H1 (cell line): ENCODE measurements around the gene ZBTB37. TPM values are rescaled to one million over a fixed set of nuclear protein-coding genes. Genes with fewer than 3 reads are reported as not detected.

Source experiments
- CTCF ChIA-PET: fragments of 300-600 bp; sonication (Branson Sonifier 250); formaldehyde crosslinking; loops from one replicate; lab custom pipeline; 2021; ENCODE audit not compliant: partially characterized antibody; lab: Charles Lee
- POLR2A ChIA-PET: fragments of 300-600 bp; sonication (Branson Sonifier 250); formaldehyde crosslinking; loops from one replicate; lab custom pipeline; 2021; ENCODE audit warnings: inconsistent platforms; ENCODE audit not compliant: partially characterized antibody; lab: Charles Lee
- DNase-seq, 2 experiments: peaks; one replicate each; pipeline versions ENCODE4 v3.0.0 to v3.0.0-alpha.2; 2010 to 2022; ENCODE audit warnings: low spot score in 2 of 2, low read depth in 1 of 2, mixed read lengths in 1 of 2
- FAIRE-seq: peaks from 2 replicates; lab custom pipeline; 2011; peaks lifted over from hg19 to GRCh38; lab: Jason Lieb, UNC
- H2AFZ ChIP-seq: 2 replicates; pipeline ENCODE4 v1.8.1; 2012; ENCODE audit warnings: low read length, inconsistent platforms
- H2AK5ac ChIP-seq: 2 replicates; pipeline ENCODE4 v1.6.1; 2013; ENCODE audit warnings: low read depth, low read length
- H2BK120ac ChIP-seq: replicated peaks from 2 replicates; pipeline ENCODE3; 2013; ENCODE audit warnings: low read depth, low read length, inconsistent platforms
- H2BK12ac ChIP-seq: 2 replicates; pipeline ENCODE4 v1.6.1; 2013; ENCODE audit warnings: low read depth, low read length
- H2BK15ac ChIP-seq: 2 replicates; pipeline ENCODE4 v1.6.1; 2013; ENCODE audit warnings: low read length
- H2BK20ac ChIP-seq: 2 replicates; pipeline ENCODE4 v1.6.1; 2013; ENCODE audit warnings: low read length
- H2BK5ac ChIP-seq: 2 replicates; pipeline ENCODE4 v1.6.1; 2013; ENCODE audit warnings: low read depth, low read length
- H3K14ac ChIP-seq: 2 replicates; pipeline ENCODE4 v1.6.1; 2013; ENCODE audit warnings: inconsistent platforms; ENCODE audit not compliant: insufficient read length
- H3K18ac ChIP-seq: 2 replicates; pipeline ENCODE4 v1.6.1; 2013; ENCODE audit warnings: low read length; ENCODE audit errors: extremely low read depth
- H3K23ac ChIP-seq: 2 replicates; pipeline ENCODE4 v1.6.1; 2013; ENCODE audit warnings: inconsistent platforms; ENCODE audit not compliant: insufficient read length
- H3K23me2 ChIP-seq: 2 replicates; pipeline ENCODE4 v1.6.1; 2013; ENCODE audit warnings: low read depth, low read length
- H3K27ac ChIP-seq: 2 replicates; pipeline ENCODE4 v1.6.1; 2011; ENCODE audit warnings: low read depth, low read length, inconsistent platforms
- H3K27me3 ChIP-seq, 4 experiments: replicated peaks in 1 of 4; 1 replicate in 1 of 4; 2 replicates in 3 of 4; pipeline versions ENCODE4 v1.6.1 to v1.8.1; 2011 to 2013; ENCODE audit warnings: low read length in 3 of 4, mild to moderate bottlenecking in 3 of 4, inconsistent platforms in 2 of 4, mixed read lengths in 2 of 4, moderate library complexity in 1 of 4; ENCODE audit not compliant: control insufficient read depth in 3 of 4, insufficient read depth in 3 of 4; ENCODE audit errors: extremely low read depth in 1 of 4
- H3K36me3 ChIP-seq, 4 experiments: 2 replicates each; pipeline versions ENCODE4 v1.6.1 to v1.8.1; 2011 to 2013; ENCODE audit warnings: mild to moderate bottlenecking in 4 of 4, low read length in 3 of 4, moderate library complexity in 2 of 4, control low read depth in 1 of 4, inconsistent platforms in 1 of 4; ENCODE audit not compliant: insufficient read depth in 4 of 4, control insufficient read depth in 2 of 4
- H3K4ac ChIP-seq: replicated peaks from 2 replicates; pipeline ENCODE3; 2013; ENCODE audit warnings: low read length, low read depth, mixed read lengths, inconsistent platforms; ENCODE audit not compliant: insufficient read length
- H3K4me1 ChIP-seq, 4 experiments: replicated peaks in 1 of 4; 1 replicate in 1 of 4; 2 replicates in 3 of 4; pipeline versions ENCODE4 v1.6.1 to v1.8.1; 2011 to 2013; ENCODE audit warnings: low read length in 3 of 4, inconsistent platforms in 2 of 4, mixed read lengths in 1 of 4; ENCODE audit not compliant: insufficient read depth in 4 of 4, control insufficient read depth in 3 of 4
- H3K4me2 ChIP-seq, 2 experiments: 2 replicates each; pipeline versions ENCODE4 v1.6.1 to v1.8.1; 2011 to 2013; ENCODE audit warnings: low read depth in 2 of 2, low read length in 2 of 2, control low read depth in 1 of 2, inconsistent platforms in 1 of 2, mild to moderate bottlenecking in 1 of 2; ENCODE audit not compliant: insufficient read depth in 1 of 2
- H3K4me3 ChIP-seq, 4 experiments: fragments of 200-600, 300-600 bp in 1 of 4; sonication (generic), shearing (Covaris generic), sonication (Bioruptor Twin) in 1 of 4; 2 replicates each; pipeline versions ENCODE4 v1.5.1 to v1.8.1; 2011 to 2016; ENCODE audit warnings: low read length in 4 of 4, low read depth in 3 of 4, control low read depth in 2 of 4, inconsistent platforms in 2 of 4, mild to moderate bottlenecking in 2 of 4, mixed read lengths in 1 of 4, moderate library complexity in 1 of 4; ENCODE audit not compliant: insufficient read depth in 2 of 4; ENCODE audit errors: extremely low read depth in 1 of 4
- H3K56ac ChIP-seq: replicated peaks from 2 replicates; pipeline ENCODE3; 2013; ENCODE audit warnings: low read depth, mild to moderate bottlenecking, mixed read lengths, low read length, inconsistent platforms; ENCODE audit not compliant: insufficient read length
- H3K79me1 ChIP-seq: 2 replicates; pipeline ENCODE4 v1.6.1; 2013; ENCODE audit warnings: low read depth, low read length, control low read depth
- H3K79me2 ChIP-seq, 2 experiments: 2 replicates each; pipeline versions ENCODE4 v1.6.1 to v1.8.1; 2012 to 2013; ENCODE audit warnings: low read length in 2 of 2, mild to moderate bottlenecking in 2 of 2, inconsistent platforms in 1 of 2; ENCODE audit not compliant: insufficient read depth in 2 of 2, control insufficient read depth in 1 of 2
- H3K9ac ChIP-seq, 4 experiments: replicated peaks in 1 of 4; 1 replicate in 1 of 4; 2 replicates in 3 of 4; pipeline versions ENCODE4 v1.6.1 to v1.8.1; 2011 to 2013; ENCODE audit warnings: low read depth in 3 of 4, low read length in 3 of 4, control low read depth in 2 of 4, mild to moderate bottlenecking in 2 of 4, moderate library complexity in 2 of 4, inconsistent platforms in 1 of 4; ENCODE audit errors: extremely low read depth in 1 of 4
- H3K9me3 ChIP-seq, 2 experiments: 2 replicates each; pipeline versions ENCODE4 v1.6.1 to v1.8.1; 2012 to 2013; ENCODE audit warnings: mild to moderate bottlenecking in 2 of 2, moderate library complexity in 2 of 2, control low read depth in 1 of 2, inconsistent platforms in 1 of 2, low read depth in 1 of 2, low read length in 1 of 2, mixed read lengths in 1 of 2; ENCODE audit not compliant: insufficient read depth in 2 of 2
- H4K20me1 ChIP-seq, 2 experiments: replicated peaks in 1 of 2; 2 replicates each; pipeline versions ENCODE3 to v1.8.1; 2011 to 2013; ENCODE audit warnings: inconsistent platforms in 2 of 2, low read length in 2 of 2, mild to moderate bottlenecking in 1 of 2; ENCODE audit not compliant: insufficient read depth in 2 of 2, control insufficient read depth in 1 of 2
- H4K5ac ChIP-seq: 2 replicates; pipeline ENCODE4 v1.6.1; 2013; ENCODE audit warnings: low read length, low read depth, mixed read lengths, inconsistent platforms; ENCODE audit not compliant: insufficient read length
- H4K8ac ChIP-seq: 2 replicates; pipeline ENCODE4 v1.8.0; 2013; ENCODE audit warnings: mild to moderate bottlenecking, moderate library complexity, low read length, inconsistent platforms; ENCODE audit not compliant: insufficient read depth; ENCODE audit errors: extremely low read depth
- H4K91ac ChIP-seq: replicated peaks from 2 replicates; pipeline ENCODE3; 2013; ENCODE audit warnings: low read length, mixed read lengths, inconsistent platforms; ENCODE audit not compliant: insufficient read length
- POLR2A ChIP-seq, 2 experiments: IDR thresholded peaks; 1 replicate in 1 of 2; 2 replicates in 1 of 2; pipeline ENCODE4 v1.6.1; 2011; ENCODE audit warnings: low read depth in 2 of 2, low read length in 2 of 2, mild to moderate bottlenecking in 2 of 2; ENCODE audit errors: control extremely low read depth in 1 of 2
- POLR2AphosphoS5 ChIP-seq: IDR thresholded peaks from 2 replicates; pipeline ENCODE4 v1.6.1; 2011; ENCODE audit warnings: low read depth, low read length
- TAF1 ChIP-seq: IDR thresholded peaks from 2 replicates; pipeline ENCODE4 v1.6.1; 2011; ENCODE audit warnings: mild to moderate bottlenecking, low read depth, low read length
- WGBS, 2 experiments: shearing (Covaris generic) in 1 of 2; methylation state at CpG; one replicate each; pipeline versions ENCODE4 v1.1.6 to v1.1.7; 2013 to 2015; ENCODE audit warnings: low lambda C conversion rate in 2 of 2, mixed read lengths in 2 of 2, inconsistent platforms in 1 of 2, low coverage in 1 of 2, missing lambda C conversion rate in 1 of 2; ENCODE audit not compliant: insufficient replicate concordance in 2 of 2, insufficient coverage in 1 of 2, insufficient read length in 1 of 2; ENCODE audit errors: extremely low coverage in 1 of 2, missing lambda C conversion rate in 1 of 2; 5-methylcytosine and 5-hydroxymethylcytosine counted together
- polyA plus RNA-seq, 7 experiments: library from polyadenylated mRNA; depleted of rRNA in 3 of 7; stranded (reverse) in 5 of 7; unstranded in 2 of 7; fragments of >200 nt in 5 of 7; fragments of 200-250 nt in 2 of 7; gene quantifications; 1 replicate in 5 of 7; 2 replicates in 1 of 7; 4 replicates in 1 of 7; pipeline versions ENCODE4 v1.2.1 to v1.2.3, GENCODE V29; 2011 to 2013; ENCODE audit warnings: missing spikeins in 2 of 7, mixed read lengths in 2 of 7
- total RNA-seq: library from RNA; stranded (reverse); fragmentation: NEBNext Ultra II Directional; extraction: Animal tissue kit (Norgen Biotek cat#: 25700); gene quantifications from 2 replicates; pipeline ENCODE4 v1.2.1, GENCODE V29; 2021

Gene ZBTB37
- total and polyA plus RNA-seq, 2 of the 8 experiments (the other 6 are each of a cell fraction or from before 2014, with no cell fraction given) = 1.7 to 12.5 TPM

DNA sequence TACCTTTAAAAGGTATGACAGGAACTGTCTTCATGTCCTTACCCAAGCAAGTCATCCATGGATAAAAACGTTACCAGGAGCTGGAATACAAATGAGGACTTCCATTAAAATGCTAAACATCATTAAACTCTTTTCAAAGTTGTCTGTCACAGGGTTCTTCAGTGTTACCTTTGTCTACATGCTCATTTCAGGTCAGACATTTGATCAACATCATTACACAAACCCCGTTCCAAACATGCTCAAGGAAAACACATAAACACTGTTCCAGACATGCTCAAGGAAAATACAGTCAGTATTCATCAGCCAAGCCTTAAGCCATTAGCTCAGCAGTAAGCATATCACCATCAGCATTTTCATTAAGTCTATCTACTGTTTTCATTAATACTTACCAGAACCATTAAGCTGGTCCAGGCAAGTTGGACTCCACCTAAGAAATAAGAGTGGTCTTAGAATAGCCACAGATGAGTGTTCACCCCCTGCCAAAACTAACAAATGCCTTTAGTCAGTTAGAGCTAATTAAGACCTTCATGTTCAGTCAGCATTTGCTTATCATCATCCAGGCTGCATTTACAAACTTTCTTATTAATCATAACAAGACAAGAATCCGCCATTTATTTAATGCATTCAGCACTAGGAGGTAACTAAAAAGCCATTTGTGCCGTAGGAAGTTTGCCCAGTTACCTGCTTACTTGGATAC lies 2.6 kb upstream of the ZBTB37 start:
- peaks cover 3% of the 10 kb centered on the region for H3K23me2 ChIP-seq
- no peak for FAIRE-seq
- no peak for TF ChIP-seq TAF1
- TF ChIP-seq POLR2A (IDR thresholded peaks at IDR 0.05; ENCODE audit: control extremely low read depth in 1 of 2, low read depth in 2 of 2, low read length in 2 of 2) = peak; percentile 69 to 81
- TF ChIP-seq POLR2AphosphoS5 = peak; percentile 95
- no peak overlapping the region for H4K8ac ChIP-seq
- H3K4ac ChIP-seq = no peak overlapping the region
- H4K20me1 ChIP-seq = peaks cover 7 to 11% of the 10 kb centered on the region in 2 experiments
- no peak overlapping the region for H4K91ac ChIP-seq
- H3K79me2 ChIP-seq = peaks cover 0 to 42% of the 10 kb centered on the region in 2 experiments; a peak in 3 of 4 replicates
- H4K5ac ChIP-seq = no peak overlapping the region
- no peaks in the 10 kb centered on the region for H3K9me3 ChIP-seq
- H3K4me3 ChIP-seq = peak overlapping the region; percentile 90 to 100 (median 92)
- H3K4me2 ChIP-seq = peak overlapping the region; percentile 68 to 95
- CTCF ChIA-PET = interaction anchor here (0.6 to 1.8 kb wide), 4 partner anchors 56 to 1059 kb away, joined by 3 to 4 read pairs (median 4); no protein-coding TSS in a partner anchor
- H2BK20ac ChIP-seq = no peak overlapping the region
- peaks cover 28 to 54% (median 44%) of the 10 kb centered on the region in 4 experiments for H3K36me3 ChIP-seq
- H3K27ac ChIP-seq = peak overlapping the region; percentile 13; the same call in 1 of the 2 replicates
- no peaks in the 10 kb centered on the region for H3K27me3 ChIP-seq
- H3K79me1 ChIP-seq = no peaks in the 10 kb centered on the region
- H2BK15ac ChIP-seq = no peak overlapping the region
- no peak overlapping the region for H2BK120ac ChIP-seq
- no peak overlapping the region for H3K14ac ChIP-seq
- peak overlapping the region; percentile 70 to 97 (median 97) for H3K9ac ChIP-seq
- H2BK5ac ChIP-seq = no peak overlapping the region
- no peak overlapping the region for H2AFZ ChIP-seq
- H3K23ac ChIP-seq = no peak overlapping the region
- H2AK5ac ChIP-seq = no peak overlapping the region
- POLR2A ChIA-PET = interaction anchor here (0.6 to 13.3 kb wide), 34 partner anchors 11 to 446 kb away, joined by 3 to 475 read pairs (median 4); partner anchors contain the start of genes CENPL, DARS2 and RC3H1
- H3K56ac ChIP-seq = no peak overlapping the region
- DNase-seq = no peak
- WGBS, 2 experiments = 21% methylated on average over 4 of the region's 4 CpGs; no CpG with 5 or more reads in 1 of the 2 experiments
- peaks cover 2 to 10% (median 4%) of the 10 kb centered on the region in 4 experiments; a peak in 5 of 7 replicates for H3K4me1 ChIP-seq
- no peak overlapping the region for H3K18ac ChIP-seq
- H2BK12ac ChIP-seq = no peak overlapping the region
